ENCODE measurements around the gene SOX13. TPM values are rescaled to one million over a fixed set of nuclear protein-coding genes. Genes with fewer than 3 reads are reported as not detected.

SOX13 gene
- total RNA-seq, 1 experiment from 2014 or later = 53.0 TPM

DNA sequence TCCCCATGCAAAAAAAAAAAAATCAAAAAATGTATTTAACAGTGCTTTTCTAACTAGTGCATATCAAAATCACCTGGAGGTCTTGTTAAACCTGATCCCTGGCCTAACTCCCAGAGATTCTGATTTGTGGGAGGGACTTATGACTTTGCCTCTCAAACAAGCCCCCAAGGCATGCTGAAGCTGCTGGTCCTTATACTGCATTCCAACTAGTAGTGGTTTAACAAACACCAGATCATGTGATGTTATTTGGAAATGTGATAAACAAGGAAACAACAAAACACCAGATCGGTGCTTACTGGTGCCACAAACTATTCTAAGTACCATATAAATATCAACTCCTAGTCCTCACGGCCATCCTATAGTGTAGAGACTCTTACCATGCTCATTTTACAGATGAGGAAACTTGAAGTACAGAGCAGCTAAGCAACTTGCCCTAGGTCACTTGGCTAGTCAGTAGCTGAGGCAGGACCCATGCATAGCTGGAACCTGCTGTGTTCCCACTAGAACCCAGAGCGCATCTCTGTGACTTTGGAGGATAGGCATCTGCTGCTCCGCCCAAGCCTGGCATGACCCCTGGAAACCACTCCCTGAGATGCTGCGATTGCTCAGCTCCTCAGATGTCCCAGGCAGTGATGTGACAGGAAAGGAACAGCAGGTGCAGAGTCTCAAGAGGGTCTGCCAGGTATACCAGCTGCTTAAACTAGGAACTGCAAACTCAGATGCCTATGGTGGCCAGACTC is 38.1 kb downstream of the SOX13 start:
- Histone ChIP-seq H3K4me3 (ENCODE audit: low read depth in 2 of 2, low read length in 2 of 2) (no peak overlapping the region), H3K27me3 (ENCODE audit: control insufficient read depth, insufficient read depth, low read length) (no peaks in the 10 kb centered on the region), H3K36me3 (ENCODE audit: control insufficient read depth, insufficient read depth, low read length) (no peaks in the 10 kb centered on the region), H3K9me3 (ENCODE audit: control insufficient read depth, insufficient read depth, low read depth, low read length) (no peaks in the 10 kb centered on the region), H3K4me1 (ENCODE audit: control insufficient read depth, insufficient read depth, low read length) (peaks cover 12% of the 10 kb centered on the region), H3K27ac (ENCODE audit: low read length) (no peak overlapping the region)
- POLR2A ChIA-PET = no interaction called here
- no TSS peak for BruUV-seq (replicated peaks)
- CTCF ChIA-PET = no interaction called here
- no peak for DNase-seq (ENCODE audit: low read depth, low spot score)
- TF ChIP-seq CTCF (IDR thresholded peaks at IDR 0.05) (no peak), POLR2AphosphoS5 (IDR thresholded peaks at IDR 0.05; ENCODE audit: low read depth, low read length) (no peak), REST (IDR thresholded peaks at IDR 0.05; ENCODE audit: insufficient read depth in 1 of 2, low read depth in 2 of 2, low read length in 1 of 2) (no peak), TCF7L2 (IDR thresholded peaks at IDR 0.05; ENCODE audit: low read depth, low read length) (no peak), SIN3A (IDR thresholded peaks at IDR 0.05; ENCODE audit: borderline replicate concordance, insufficient read depth, low read depth, low read length) (no peak)
- in situ Hi-C loops (cut with HindIII; ENCODE audit: low pct_unique_long_range_greater_than_20kb, low sequenced_read_pairs) (no loop called here), intact Hi-C loops (cut with micrococcal nuclease; ENCODE audit: unreplicated experiment) (no loop called here)
- no peak for ATAC-seq

DNA sequence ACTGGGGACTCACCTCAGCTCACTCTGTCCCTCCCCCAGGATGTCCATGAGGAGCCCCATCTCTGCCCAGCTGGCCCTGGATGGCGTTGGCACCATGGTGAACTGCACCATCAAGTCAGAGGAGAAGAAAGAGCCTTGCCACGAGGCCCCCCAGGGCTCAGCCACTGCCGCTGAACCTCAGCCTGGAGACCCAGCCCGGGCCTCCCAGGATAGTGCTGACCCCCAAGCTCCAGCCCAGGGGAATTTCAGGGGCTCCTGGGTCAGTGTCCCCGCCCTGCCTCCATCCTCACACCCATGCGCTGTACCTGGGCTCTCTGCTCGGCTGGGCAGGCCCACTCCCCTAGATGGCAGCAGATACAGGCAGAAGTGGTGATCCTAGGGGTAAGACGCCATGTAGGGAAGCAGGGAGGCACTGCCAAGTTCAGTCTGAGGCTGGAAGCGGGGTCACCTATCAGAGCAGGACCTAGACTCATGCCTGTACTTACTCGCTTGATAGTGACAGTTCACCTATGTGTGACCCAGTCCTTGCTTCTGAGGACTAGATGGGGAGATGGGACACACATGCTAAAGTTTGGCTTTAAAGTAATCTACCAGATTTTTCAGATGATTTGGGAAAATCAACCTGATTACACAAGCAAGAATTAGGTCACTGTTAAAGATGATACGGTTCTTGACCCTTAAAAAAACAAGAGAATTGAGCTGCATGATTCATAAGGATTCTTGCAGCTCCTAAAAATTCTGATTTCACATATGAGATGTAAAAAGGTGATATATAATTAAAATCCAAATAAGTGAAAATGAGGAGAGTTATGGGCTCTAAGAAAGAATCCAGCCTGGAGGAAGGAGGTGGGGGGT is 40.2 kb downstream of the SOX13 start:
- in situ Hi-C loops (cut with HindIII; ENCODE audit: low pct_unique_long_range_greater_than_20kb, low sequenced_read_pairs) = no loop called here
- ATAC-seq = no peak
- no TSS peak for BruUV-seq (replicated peaks)
- no peak overlapping the region for H3K27ac ChIP-seq (ENCODE audit: low read length)
- no peaks in the 10 kb centered on the region for H3K36me3 ChIP-seq (ENCODE audit: control insufficient read depth, insufficient read depth, low read length)
- H3K4me1 ChIP-seq (ENCODE audit: control insufficient read depth, insufficient read depth, low read length) = peaks cover 10% of the 10 kb centered on the region
- no peak for DNase-seq (ENCODE audit: low read depth, low spot score)
- CTCF ChIA-PET = interaction anchor here (0.5 kb wide), 1 partner anchor 40 kb away, joined by 3 read pairs; the partner anchor contains the start of gene SOX13
- H3K27me3 ChIP-seq (ENCODE audit: control insufficient read depth, insufficient read depth, low read length) = no peaks in the 10 kb centered on the region
- intact Hi-C loops (cut with micrococcal nuclease; ENCODE audit: unreplicated experiment) = no loop called here
- no peaks in the 10 kb centered on the region for H3K9me3 ChIP-seq (ENCODE audit: control insufficient read depth, insufficient read depth, low read depth, low read length)
- POLR2A ChIA-PET = no interaction called here
- no peak overlapping the region for H3K4me3 ChIP-seq (ENCODE audit: low read depth in 2 of 2, low read length in 2 of 2)
- TF ChIP-seq CTCF (IDR thresholded peaks at IDR 0.05) (no peak), SIN3A (IDR thresholded peaks at IDR 0.05; ENCODE audit: borderline replicate concordance, insufficient read depth, low read depth, low read length) (no peak), REST (IDR thresholded peaks at IDR 0.05; ENCODE audit: insufficient read depth in 1 of 2, low read depth in 2 of 2, low read length in 1 of 2) (no peak), POLR2AphosphoS5 (IDR thresholded peaks at IDR 0.05; ENCODE audit: low read depth, low read length) (no peak), TCF7L2 (IDR thresholded peaks at IDR 0.05; ENCODE audit: low read depth, low read length) (no peak)

Measured in Panc1 (cell line).